ENCODE data around the gene CEP76.

The CEP76 gene, protein sequence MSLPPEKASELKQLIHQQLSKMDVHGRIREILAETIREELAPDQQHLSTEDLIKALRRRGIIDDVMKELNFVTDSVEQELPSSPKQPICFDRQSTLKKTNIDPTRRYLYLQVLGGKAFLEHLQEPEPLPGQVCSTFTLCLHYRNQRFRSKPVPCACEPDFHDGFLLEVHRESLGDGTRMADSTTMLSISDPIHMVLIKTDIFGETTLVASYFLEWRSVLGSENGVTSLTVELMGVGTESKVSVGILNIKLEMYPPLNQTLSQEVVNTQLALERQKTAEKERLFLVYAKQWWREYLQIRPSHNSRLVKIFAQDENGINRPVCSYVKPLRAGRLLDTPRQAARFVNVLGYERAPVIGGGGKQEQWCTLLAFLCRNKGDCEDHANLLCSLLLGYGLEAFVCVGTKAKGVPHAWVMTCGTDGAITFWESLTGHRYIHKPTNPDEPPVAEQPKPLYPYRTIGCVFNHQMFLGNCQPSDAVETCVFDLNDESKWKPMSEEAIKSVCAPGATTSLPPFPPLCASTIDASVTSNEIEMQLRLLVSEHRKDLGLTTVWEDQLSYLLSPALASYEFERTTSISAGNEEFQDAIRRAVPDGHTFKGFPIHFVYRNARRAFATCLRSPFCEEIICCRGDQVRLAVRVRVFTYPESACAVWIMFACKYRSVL

GRCh38 chr18:12702221-12703095, at the start of gene CEP76, which contains the start of gene PSMG2:
Gene CEP76 (minus strand): TSS chr18:12702723. CDS start chr18:12702548, 175 bp downstream.
Gene PSMG2 (plus strand): TSS chr18:12703042. CDS start chr18:12703108, 66 bp downstream.
- DNase-seq (ENCODE audit: low read depth in 2 of 2, low spot score in 1 of 2) = peak; percentile 60 to 66

GRCh38 chr18:12751891-12752290, 49.4 kb upstream of the CEP76 start:
- no peak for DNase-seq (ENCODE audit: low read depth in 2 of 2, low spot score in 1 of 2)

DNA sequence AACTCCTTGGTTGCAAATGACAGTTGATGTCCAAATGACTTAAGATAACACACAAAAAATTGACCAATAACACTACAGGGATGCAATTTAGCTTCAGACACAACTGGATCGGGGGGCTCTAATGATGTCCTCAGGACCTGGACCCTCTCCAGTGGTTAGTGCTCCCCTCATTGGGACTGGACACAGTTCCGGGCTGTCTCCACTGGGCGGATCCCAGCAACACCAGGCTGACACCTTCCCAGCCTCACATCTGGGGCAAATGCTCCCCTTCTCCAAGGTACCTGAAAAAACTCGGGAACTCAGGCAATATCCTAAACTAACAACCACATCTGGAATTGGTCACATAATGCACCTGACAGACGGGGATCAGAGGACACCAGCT, 49.0 kb upstream of the CEP76 start:
- no peak for DNase-seq (ENCODE audit: low read depth in 2 of 2, low spot score in 1 of 2)

DNA sequence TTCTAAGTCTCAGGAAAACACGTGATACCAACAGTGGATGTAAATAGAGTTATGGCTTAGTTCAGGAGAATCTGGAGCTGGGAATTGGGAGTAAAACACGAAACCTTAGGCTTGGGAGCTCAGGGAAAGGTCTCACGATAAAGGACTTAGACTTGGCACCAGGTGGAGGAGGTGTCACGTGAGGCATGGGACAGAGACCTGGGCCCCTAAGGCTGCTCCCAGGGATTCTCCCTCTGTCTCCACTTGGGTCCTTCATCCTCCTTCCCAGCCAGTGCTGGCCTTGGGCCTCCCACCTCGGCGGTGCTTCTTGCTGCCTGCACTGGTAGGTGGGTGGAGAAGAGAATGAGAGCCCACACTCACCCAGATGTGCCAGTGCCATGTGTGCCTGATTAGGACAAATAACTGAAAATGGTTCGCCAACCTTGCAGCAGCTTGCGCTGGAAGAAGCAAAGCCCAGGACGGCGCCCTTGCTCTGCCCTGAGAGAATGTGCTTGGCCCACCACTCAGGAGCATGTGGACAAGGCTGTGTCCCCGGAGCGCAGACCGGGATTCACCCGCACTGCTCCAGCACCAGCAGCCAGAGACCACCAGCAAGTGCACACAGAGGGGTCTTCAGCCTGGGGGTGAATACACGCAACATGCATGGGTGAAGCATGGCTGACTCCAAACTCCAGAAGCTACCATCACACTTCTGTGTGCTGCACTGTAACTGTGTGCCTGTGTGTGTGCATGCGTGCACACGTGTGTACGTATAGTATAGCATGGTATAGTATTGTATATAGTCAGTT, 48.4 kb upstream of the CEP76 start:
- DNase-seq (ENCODE audit: low read depth in 2 of 2, low spot score in 1 of 2) = no peak

DNA sequence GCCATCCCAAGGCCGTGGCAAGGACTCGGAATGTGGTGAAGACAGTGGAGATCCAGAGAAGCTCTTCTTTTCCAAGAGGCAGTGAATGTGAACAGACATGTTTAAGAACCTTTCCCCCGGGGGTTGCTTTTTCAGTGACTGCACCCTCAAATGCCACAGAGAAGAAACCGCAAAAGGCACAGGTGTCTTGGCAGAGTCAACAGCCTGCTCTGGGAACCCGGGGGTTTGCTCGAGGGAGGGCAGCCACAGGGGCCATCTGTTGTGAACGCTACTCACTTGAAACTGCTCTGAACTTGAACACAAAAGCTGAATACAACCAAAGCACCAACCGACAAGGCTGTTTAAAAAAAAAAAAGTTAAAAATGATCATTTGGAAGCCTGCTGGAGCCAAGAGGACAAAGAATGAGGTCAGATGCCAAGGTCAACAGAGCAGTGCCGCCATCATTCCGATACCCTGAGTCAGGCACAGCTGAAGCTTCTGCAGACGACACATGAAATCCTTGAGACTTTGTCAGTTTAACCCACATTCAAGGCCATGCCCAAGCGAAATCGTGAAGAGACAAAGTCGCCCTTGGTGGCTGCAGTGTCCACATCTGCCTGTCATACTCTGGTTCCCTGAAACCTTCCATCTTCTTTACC, 47.7 kb upstream of the CEP76 start:
- no peak for DNase-seq (ENCODE audit: low read depth in 2 of 2, low spot score in 1 of 2)

DNA sequence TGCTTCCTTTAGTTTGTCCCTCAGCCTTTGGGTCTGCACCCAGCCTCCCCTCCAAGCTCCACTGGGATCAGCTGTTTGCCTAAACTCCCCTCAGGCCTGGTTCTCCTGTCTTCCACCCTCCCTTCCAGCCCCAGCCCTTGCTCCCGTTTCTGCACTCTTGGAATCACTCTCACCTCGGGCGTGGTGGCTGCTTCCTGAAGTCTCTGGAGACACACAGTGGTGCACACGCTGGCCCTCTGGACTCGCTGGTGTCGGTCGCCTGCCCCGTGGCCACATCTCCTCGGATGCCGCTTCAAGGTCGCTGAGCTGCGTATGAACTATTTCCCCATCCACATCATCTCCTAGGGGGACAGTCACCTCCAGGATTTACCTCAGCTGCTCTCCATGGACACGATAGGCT, 46.6 kb upstream of the CEP76 start:
- no peak for DNase-seq (ENCODE audit: low read depth in 2 of 2, low spot score in 1 of 2)

- no peak for DNase-seq (ENCODE audit: low read depth in 2 of 2, low spot score in 1 of 2)
Observed at GRCh38 chr18:12748671-12749070, 46.1 kb upstream of the CEP76 start.

GRCh38 chr18:12747530-12748315, 45.2 kb upstream of the CEP76 start:
- no peak for DNase-seq (ENCODE audit: low read depth in 2 of 2, low spot score in 1 of 2)

DNA sequence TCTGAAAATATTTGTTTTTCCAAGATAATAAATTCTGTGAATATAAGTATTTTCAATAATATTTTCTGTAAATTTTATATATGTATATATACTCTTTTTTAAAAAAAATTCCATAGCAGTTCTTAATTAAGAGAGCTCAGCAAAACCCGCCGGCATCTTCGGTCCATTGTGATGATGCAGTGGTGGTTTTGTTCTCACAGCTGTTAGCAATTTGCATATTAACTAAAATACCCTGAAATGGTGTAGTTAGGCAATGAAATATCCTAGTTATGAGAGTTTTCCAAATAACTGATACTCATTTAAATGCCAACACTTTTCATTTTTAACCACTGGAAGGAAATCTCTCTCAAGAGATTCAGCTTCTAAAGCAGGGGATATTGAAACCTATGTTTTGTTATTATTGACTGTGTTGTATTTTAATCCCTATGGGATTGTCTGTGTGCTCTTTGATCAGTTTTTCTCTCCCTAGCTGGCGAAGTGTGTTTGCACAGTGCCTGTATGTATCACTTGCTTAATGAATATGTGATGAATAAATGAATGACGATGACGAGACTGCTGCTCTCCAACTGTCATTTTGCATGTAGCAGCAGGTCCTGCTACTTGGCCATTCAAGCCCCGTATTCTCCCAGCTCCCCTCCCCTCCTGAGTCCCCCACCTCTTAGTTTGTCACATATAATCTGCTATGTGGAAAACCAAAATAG, 42.7 kb upstream of the CEP76 start:
- no peak for DNase-seq (ENCODE audit: low read depth in 2 of 2, low spot score in 1 of 2)

- DNase-seq (ENCODE audit: low read depth in 2 of 2, low spot score in 1 of 2) = no peak
Observed at GRCh38 chr18:12744103-12744502, 41.6 kb upstream of the CEP76 start.

DNA sequence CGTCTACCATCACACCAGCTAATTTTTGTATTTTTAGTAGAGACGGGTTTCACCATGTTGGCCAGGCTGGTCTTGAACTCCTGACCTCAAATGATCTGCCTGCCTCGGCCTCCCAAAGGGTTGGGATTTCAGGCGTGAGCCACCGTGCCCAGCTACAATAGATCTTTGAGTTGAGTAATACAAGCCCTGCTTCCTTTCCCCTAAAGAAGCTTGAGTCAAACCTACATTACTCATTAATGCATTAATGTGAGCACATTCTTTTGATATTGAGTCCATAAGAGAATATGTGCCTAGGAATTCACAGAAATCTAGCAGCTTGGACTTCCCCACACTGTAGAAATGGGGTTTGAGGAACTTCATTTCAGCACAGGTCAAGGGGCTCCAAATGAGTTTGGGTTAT, 39.9 kb upstream of the CEP76 start:
- DNase-seq (ENCODE audit: low read depth in 2 of 2, low spot score in 1 of 2) = no peak

DNA sequence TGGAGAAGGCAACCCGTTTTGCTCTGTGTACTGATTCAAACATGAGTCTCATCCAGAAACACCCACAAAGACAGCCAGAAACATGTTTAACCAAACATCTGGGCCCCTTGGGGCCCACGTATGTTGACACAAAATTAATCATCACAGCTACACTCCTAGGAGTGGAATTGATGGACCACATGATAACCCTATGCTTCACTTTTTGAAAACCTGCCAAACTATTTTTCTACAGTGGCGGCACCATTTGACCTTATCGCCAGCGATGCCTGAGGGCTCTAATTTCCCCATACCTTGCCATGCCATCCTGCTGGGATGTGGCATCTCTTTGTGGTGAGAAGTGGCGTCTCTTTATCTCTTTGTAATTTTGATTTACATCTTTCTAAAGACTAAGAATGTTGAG, 38.8 kb upstream of the CEP76 start:
- no peak for DNase-seq (ENCODE audit: low read depth in 2 of 2, low spot score in 1 of 2)

DNA sequence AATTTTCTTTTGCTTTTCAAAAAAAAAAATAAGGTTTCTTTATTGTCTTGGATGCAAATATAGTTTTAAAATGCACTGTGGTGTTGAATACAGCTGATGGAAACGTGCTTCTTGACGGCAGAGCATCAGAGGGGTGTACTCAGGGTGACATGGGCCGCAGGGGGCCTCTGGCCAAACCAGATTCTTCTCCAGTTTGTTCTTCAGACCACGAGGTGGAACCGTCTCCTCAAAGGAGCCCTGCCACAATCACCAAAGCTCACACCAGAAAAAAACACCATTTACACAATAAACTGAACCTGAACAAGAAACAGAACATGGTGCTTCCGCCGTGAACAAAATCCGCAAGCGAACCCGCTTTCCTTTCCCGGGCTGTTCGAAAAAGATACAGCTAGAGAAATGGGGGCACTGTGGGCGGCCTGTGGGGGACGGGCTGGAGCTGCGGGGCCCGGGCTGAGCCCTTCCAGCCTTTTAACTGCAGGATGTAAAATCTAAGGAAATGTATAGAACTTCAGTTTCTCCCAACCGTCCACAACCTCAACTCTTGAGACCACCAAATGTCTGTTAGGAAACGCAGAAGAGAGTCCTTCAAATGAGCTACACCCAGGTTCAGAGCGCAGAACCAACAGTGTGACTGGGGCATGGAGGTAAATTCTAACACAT, 34.9 kb upstream of the CEP76 start:
- no peak for DNase-seq (ENCODE audit: low read depth in 2 of 2, low spot score in 1 of 2)

GRCh38 chr18:12726774-12727550, 24.4 kb upstream of the CEP76 start:
- peak; percentile 15 to 30 for DNase-seq (ENCODE audit: low read depth in 2 of 2, low spot score in 1 of 2)

GRCh38 chr18:12726331-12726730, 23.8 kb upstream of the CEP76 start:
- DNase-seq (ENCODE audit: low read depth in 2 of 2, low spot score in 1 of 2) = no peak

DNA sequence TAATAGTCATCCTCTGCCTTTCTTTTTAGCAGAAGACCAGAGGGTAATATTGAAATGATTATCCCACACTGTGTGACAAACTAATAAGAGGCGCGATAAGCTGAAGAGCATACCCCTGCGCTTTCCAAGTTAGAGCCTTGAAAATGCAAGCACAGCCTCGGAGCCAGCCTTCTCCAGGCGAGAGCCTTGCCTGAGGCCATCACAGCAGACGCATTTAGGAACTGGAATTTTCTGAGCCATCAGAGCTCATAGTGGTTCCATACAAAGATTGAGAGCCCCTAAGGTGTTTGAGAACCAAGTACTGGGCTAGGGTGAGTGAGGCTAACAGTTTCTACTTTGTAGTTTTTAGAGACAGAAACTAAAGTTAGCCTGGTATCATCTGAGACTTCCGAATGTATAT, 20.2 kb upstream of the CEP76 start:
- no peak for DNase-seq (ENCODE audit: low read depth in 2 of 2, low spot score in 1 of 2)

GRCh38 chr18:12721495-12722275, 19.2 kb upstream of the CEP76 start:
- DNase-seq (ENCODE audit: low read depth in 2 of 2, low spot score in 1 of 2) = no peak

All from stimulated activated CD8-positive, alpha-beta memory T cell treated with anti-CD3 and anti-CD28 coated beads, Interleukin-4, amount 100 ng/mL, for 1 hour (primary cell).